KMS-11 (cell line): ENCODE results near the gene GSTP1.

ENCODE experiments used
- H2AFZ ChIP-seq: fragments of 200-600 bp; sonication (generic); 2 replicates; pipeline ENCODE4 v1.6.1; 2016; ENCODE audit warnings: antibody characterized with exemption, mixed run types, low read depth
- H3K27ac ChIP-seq: fragments of 200-600 bp; sonication (generic); 2 replicates; pipeline ENCODE4 v1.6.1; 2016; ENCODE audit warnings: mild to moderate bottlenecking, mixed run types
- H3K27me3 ChIP-seq: fragments of 200-600 bp; sonication (generic); 2 replicates; pipeline ENCODE4 v1.6.1; 2017; ENCODE audit warnings: mild to moderate bottlenecking, low read depth, mixed run types, moderate library complexity; ENCODE audit not compliant: insufficient read depth
- H3K36me3 ChIP-seq: fragments of 200-600 bp; sonication (generic); 2 replicates; pipeline ENCODE4 v1.6.1; 2017; ENCODE audit warnings: mild to moderate bottlenecking, mixed run types; ENCODE audit not compliant: insufficient read depth
- H3K4me1 ChIP-seq: fragments of 200-600 bp; sonication (generic); 2 replicates; pipeline ENCODE4 v1.6.1; 2016; ENCODE audit warnings: mild to moderate bottlenecking, low read depth, mixed run types; ENCODE audit not compliant: poor library complexity, severe bottlenecking
- H3K4me2 ChIP-seq: fragments of 200-600 bp; sonication (generic); 2 replicates; pipeline ENCODE4 v1.7.0; 2016; ENCODE audit warnings: mild to moderate bottlenecking, mixed run types
- H3K4me3 ChIP-seq: fragments of 200-600 bp; sonication (generic); IDR thresholded peaks from 2 replicates; pipeline ENCODE4 v1.6.1; 2017; ENCODE audit warnings: low read depth, low read length, mixed read lengths; ENCODE audit not compliant: insufficient read depth
- H3K79me2 ChIP-seq: fragments of 200-600 bp; sonication (generic); 2 replicates; pipeline ENCODE4 v1.6.1; 2016; ENCODE audit warnings: low read depth, mixed run types; ENCODE audit not compliant: insufficient read depth
- H3K9ac ChIP-seq: fragments of 200-600 bp; sonication (generic); 2 replicates; pipeline ENCODE4 v1.6.1; 2016; ENCODE audit warnings: mild to moderate bottlenecking, mixed run types
- H4K20me1 ChIP-seq: fragments of 200-600 bp; sonication (generic); 2 replicates; pipeline ENCODE4 v1.6.1; 2016; ENCODE audit warnings: mild to moderate bottlenecking, mixed run types; ENCODE audit not compliant: insufficient read depth
- CTCF ChIP-seq: fragments of 200-600 bp; sonication (generic); conservative IDR thresholded peaks from 2 replicates; pipeline ENCODE4 v1.6.1; 2017; ENCODE audit warnings: low read depth, mild to moderate bottlenecking, antibody characterized with exemption, low read length, moderate library complexity, mixed read lengths

Gene GSTP1

GRCh38 chr11:67572305-67572704, 11.3 kb upstream of the GSTP1 start:
- no peak overlapping the region for H3K27ac ChIP-seq
- H3K4me3 ChIP-seq: no peak overlapping the region
- no peaks in the 10 kb centered on the region for H3K36me3 ChIP-seq
- no peak overlapping the region for H3K9ac ChIP-seq
- no peak for TF ChIP-seq CTCF
- H3K79me2 ChIP-seq: no peaks in the 10 kb centered on the region
- H3K27me3 ChIP-seq: peaks cover 3% of the 10 kb centered on the region; the same call in 1 of the 2 replicates
- H4K20me1 ChIP-seq: no peaks in the 10 kb centered on the region
- H3K4me2 ChIP-seq: no peak overlapping the region
- no peaks in the 10 kb centered on the region for H3K4me1 ChIP-seq
- H2AFZ ChIP-seq: no peak overlapping the region

- no peaks in the 10 kb centered on the region for H4K20me1 ChIP-seq
- H3K36me3 ChIP-seq: no peaks in the 10 kb centered on the region
- no peaks in the 10 kb centered on the region for H3K79me2 ChIP-seq
- H3K9ac ChIP-seq: no peak overlapping the region
- no peak overlapping the region for H3K27ac ChIP-seq
- H3K27me3 ChIP-seq: peaks cover 5% of the 10 kb centered on the region; the same call in 1 of the 2 replicates
- H3K4me1 ChIP-seq: no peaks in the 10 kb centered on the region
- H2AFZ ChIP-seq: 0 out of 2 replicates have a peak overlapping the region, but pooled peaks have one; percentile 3
- TF ChIP-seq CTCF: peak; percentile 64
- no peak overlapping the region for H3K4me3 ChIP-seq
- H3K4me2 ChIP-seq: no peak overlapping the region
Observed at GRCh38 chr11:67572747-67573419, 10.7 kb upstream of the GSTP1 start.

- Histone ChIP-seq H3K27ac (no peak overlapping the region), H3K27me3 (peaks cover 19% of the 10 kb centered on the region)
- TF ChIP-seq CTCF: no peak
Observed at GRCh38 chr11:67574938-67575337, 8.7 kb upstream of the GSTP1 start.

GRCh38 chr11:67576735-67577475, 6.7 kb upstream of the GSTP1 start:
- Histone ChIP-seq H3K27ac (no peak overlapping the region), H2AFZ (no peak overlapping the region), H3K4me3 (no peak overlapping the region), H4K20me1 (no peaks in the 10 kb centered on the region), H3K4me1 (no peaks in the 10 kb centered on the region), H3K36me3 (no peaks in the 10 kb centered on the region), H3K4me2 (no peak overlapping the region), H3K27me3 (peaks cover 25% of the 10 kb centered on the region), H3K9ac (no peak overlapping the region), H3K79me2 (no peaks in the 10 kb centered on the region)
- TF ChIP-seq CTCF: no peak

More at GRCh38 chr11:67574938-67575337, 8.7 kb upstream of the GSTP1 start:
- H3K79me2 ChIP-seq: no peaks in the 10 kb centered on the region
- no peak overlapping the region for H3K4me3 ChIP-seq
- H2AFZ ChIP-seq: no peak overlapping the region
- H3K9ac ChIP-seq: no peak overlapping the region
- no peaks in the 10 kb centered on the region for H4K20me1 ChIP-seq
- H3K36me3 ChIP-seq: no peaks in the 10 kb centered on the region
- H3K4me1 ChIP-seq: no peaks in the 10 kb centered on the region
- H3K4me2 ChIP-seq: no peak overlapping the region
